Thoracic aorta (tissue), 2 donors: ENCODE results near the gene TMEM266. TPM values are rescaled to one million over a fixed set of nuclear protein-coding genes. Genes with fewer than 3 reads are reported as not detected.

ENCODE experiments used
- ATAC-seq: fragments of 150-250 bp; one replicate; pipeline ENCODE4 v1.8.0; 2017; ENCODE audit warnings: low read depth; ENCODE audit not compliant: insufficient number of reproducible peaks, low FRiP score
- DNase-seq: peaks from one replicate; pipeline ENCODE4 v3.0.0-alpha.2; 2020; ENCODE audit warnings: low spot score
- H3K27ac ChIP-seq, 2 donors: fragments of 200-600 bp; sonication (generic); 1 replicate in 1 of 2; 2 replicates in 1 of 2; pipeline ENCODE4 v1.5.1; 2016; ENCODE audit warnings: mild to moderate bottlenecking in 2 of 2, moderate library complexity in 2 of 2
- H3K27me3 ChIP-seq: fragments of 200-600 bp; sonication (generic); replicated peaks from 2 replicates; pipeline ENCODE4 v1.6.0; 2016; ENCODE audit warnings: mild to moderate bottlenecking; ENCODE audit not compliant: insufficient read depth
- H3K36me3 ChIP-seq: fragments of 200-600 bp; sonication (generic); one replicate; pipeline ENCODE4 v1.5.1; 2016
- H3K4me1 ChIP-seq, 2 donors: fragments of 200-600 bp; sonication (generic); 1 replicate in 1 of 2; 2 replicates in 1 of 2; pipeline versions ENCODE4 v1.5.1 to v1.6.0; 2016; ENCODE audit warnings: low read depth in 2 of 2, mild to moderate bottlenecking in 1 of 2; ENCODE audit not compliant: control insufficient read depth in 1 of 2
- H3K4me3 ChIP-seq: fragments of 200-600 bp; sonication (generic); 2 replicates; pipeline ENCODE4 v1.5.1; 2016; ENCODE audit warnings: mild to moderate bottlenecking
- H3K9me3 ChIP-seq: fragments of 200-600 bp; sonication (generic); 2 replicates; pipeline ENCODE4 v1.5.1; 2016
- total RNA-seq, 2 donors: library from RNA; depleted of rRNA; stranded (reverse); fragments of >200 nt; gene quantifications; one replicate each; pipeline versions ENCODE4 v1.1.0 to v1.2.3, GENCODE V29; 2016
- TF ChIP-seq, protein P1 (sequence below): fragments of 200-600 bp; sonication (generic); IDR thresholded peaks from one replicate; pipeline ENCODE4 v1.5.1; 2019; ENCODE audit warnings: antibody characterized with exemption

Gene TMEM266
- total RNA-seq, 2 donors from 2014 or later, result not detected

DNA sequence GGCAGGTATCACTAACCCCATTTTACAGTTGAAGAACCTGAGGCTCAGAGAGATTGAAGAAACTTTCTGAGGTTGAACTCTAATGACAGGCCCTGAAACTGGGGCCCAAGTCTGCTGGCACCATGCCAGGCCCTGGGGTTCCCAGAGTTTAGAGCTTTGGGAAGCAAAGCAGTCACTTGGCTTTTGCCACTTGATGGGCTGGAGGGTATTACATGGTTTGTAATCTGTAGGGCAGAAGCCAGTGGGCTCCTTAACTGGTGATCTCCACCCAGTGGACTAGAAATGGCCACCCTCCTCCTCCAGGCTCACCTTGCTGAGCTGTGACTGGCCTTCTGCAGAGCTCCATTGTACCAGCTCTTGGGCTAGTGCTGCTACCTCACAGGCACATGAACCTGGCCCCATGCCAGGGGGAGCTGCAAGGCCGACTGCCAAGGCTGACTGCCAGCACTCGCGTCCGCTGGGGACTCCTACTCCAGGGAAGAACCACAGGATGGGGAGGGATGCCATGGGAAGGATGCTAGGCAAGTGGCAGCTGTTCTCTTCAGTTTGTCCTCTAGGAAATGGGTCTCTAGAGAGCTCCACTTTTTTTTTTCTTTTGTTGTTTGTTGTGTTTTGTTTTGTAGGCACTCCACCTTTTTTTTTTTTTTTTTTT lies 146.7 kb downstream of the TMEM266 start:
- Histone ChIP-seq H3K9me3 (no peaks in the 10 kb centered on the region), H3K27ac (no peak overlapping the region), H3K36me3 (peaks cover 6% of the 10 kb centered on the region), H3K4me3 (no peak overlapping the region), H3K27me3 (no peaks in the 10 kb centered on the region), H3K4me1 (no peaks in the 10 kb centered on the region)
- TF ChIP-seq, protein P1, sequence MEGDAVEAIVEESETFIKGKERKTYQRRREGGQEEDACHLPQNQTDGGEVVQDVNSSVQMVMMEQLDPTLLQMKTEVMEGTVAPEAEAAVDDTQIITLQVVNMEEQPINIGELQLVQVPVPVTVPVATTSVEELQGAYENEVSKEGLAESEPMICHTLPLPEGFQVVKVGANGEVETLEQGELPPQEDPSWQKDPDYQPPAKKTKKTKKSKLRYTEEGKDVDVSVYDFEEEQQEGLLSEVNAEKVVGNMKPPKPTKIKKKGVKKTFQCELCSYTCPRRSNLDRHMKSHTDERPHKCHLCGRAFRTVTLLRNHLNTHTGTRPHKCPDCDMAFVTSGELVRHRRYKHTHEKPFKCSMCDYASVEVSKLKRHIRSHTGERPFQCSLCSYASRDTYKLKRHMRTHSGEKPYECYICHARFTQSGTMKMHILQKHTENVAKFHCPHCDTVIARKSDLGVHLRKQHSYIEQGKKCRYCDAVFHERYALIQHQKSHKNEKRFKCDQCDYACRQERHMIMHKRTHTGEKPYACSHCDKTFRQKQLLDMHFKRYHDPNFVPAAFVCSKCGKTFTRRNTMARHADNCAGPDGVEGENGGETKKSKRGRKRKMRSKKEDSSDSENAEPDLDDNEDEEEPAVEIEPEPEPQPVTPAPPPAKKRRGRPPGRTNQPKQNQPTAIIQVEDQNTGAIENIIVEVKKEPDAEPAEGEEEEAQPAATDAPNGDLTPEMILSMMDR, result no peak
- DNase-seq (peak; percentile 30), ATAC-seq (no peak)

DNA sequence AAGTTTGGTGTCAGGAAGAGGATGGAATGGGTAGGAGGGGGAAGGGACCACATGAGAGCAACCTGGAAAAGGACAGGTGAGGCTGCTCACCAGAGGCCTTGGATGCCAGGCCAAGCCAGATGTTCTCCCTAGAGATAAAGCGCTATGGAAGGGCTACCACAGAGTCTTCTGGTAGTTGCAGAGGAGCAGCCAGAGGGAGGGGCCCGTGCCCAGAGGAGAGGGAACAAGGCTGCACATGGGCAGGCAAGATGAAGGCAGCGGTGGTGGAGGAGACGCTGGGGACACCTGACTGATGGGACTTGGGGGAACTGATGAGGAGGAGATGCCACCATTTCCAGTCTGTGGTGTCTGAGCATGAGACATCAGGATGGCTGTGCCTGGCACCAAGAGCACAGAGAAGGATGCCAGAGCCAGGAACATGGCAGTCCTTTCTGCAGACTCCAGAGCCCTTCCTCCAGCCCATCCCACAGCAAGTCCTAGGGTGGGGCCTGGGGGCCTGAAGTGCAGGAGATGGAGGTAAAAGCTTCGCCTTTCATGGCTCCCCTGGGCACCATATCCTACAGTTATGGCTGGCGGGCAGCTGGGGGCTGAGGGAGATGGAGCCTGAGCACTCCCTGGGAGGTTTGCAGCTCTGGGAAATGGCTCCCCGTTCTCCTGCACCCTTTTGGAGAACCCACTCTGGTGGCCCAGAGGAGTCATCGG lies 148.4 kb downstream of the TMEM266 start:
- Histone ChIP-seq H3K36me3 (peaks cover 20% of the 10 kb centered on the region), H3K27me3 (no peaks in the 10 kb centered on the region), H3K4me1 (no peaks in the 10 kb centered on the region), H3K4me3 (no peak overlapping the region), H3K27ac (no peak overlapping the region), H3K9me3 (no peaks in the 10 kb centered on the region)
- DNase-seq, result no peak
- TF ChIP-seq, protein P1, result no peak
- ATAC-seq, result no peak

DNA sequence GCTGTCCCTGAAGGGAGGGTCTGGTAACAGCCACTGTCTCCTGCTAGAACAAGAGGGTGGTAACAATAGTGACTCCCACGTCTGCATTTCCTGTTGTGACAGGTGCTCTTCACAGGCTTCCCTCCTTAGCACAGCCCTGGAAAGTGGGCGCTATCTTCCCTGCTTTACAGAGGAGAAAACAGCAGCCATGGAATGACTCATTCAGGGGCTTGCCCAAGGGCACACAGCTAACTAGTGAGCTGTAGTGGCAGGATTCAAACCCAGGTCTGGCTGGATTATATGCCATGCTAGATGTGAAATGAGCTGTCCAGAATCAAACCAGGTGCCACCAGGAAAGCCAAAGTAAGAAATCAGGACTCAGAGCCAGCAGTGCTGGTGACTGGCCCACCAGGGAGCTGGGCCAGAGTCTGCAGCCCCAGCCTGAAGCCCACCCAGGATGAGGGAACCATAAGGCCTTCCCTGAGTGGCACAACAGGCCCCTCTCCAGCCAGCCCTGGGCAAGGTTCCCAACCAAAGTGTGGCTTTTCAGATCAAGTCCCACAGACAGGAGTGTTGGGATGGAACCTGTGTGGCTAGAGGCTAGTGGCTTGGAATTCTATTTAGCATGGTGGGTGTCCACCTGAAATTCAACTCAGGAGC lies 149.1 kb downstream of the TMEM266 start:
- H3K27ac ChIP-seq, result no peak overlapping the region
- DNase-seq (no peak), ATAC-seq (no peak)
- H3K9me3 ChIP-seq, result no peaks in the 10 kb centered on the region
- H3K4me1 ChIP-seq, result no peaks in the 10 kb centered on the region
- TF ChIP-seq, protein P1, result no peak
- no peak overlapping the region for H3K4me3 ChIP-seq
- H3K27me3 ChIP-seq, result no peaks in the 10 kb centered on the region
- peaks cover 26% of the 10 kb centered on the region for H3K36me3 ChIP-seq

DNA sequence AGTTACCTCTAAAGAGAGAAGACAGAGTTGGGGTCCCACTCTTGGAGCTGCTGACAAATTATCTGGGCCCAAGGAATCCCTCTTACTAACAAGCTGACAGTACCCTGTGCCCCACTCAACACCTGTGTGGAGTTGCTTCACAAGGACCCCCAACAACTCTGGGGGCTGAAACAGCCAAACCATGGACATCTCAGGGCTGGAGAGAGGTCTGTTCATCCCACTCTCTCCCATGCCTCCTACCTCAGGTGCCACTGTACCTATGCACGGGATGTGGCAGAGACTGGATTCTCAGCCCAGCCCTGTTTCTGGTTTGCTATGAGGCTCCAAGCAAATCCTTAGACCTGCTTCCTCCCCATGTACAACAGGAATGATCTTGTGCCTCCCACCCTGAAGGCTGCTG lies 149.7 kb downstream of the TMEM266 start:
- Histone ChIP-seq H3K36me3 (peaks cover 32% of the 10 kb centered on the region), H3K27ac (no peak overlapping the region), H3K9me3 (no peaks in the 10 kb centered on the region), H3K4me3 (no peak overlapping the region), H3K27me3 (no peaks in the 10 kb centered on the region), H3K4me1 (no peaks in the 10 kb centered on the region)
- TF ChIP-seq, protein P1, result no peak
- ATAC-seq (no peak), DNase-seq (no peak)

DNA sequence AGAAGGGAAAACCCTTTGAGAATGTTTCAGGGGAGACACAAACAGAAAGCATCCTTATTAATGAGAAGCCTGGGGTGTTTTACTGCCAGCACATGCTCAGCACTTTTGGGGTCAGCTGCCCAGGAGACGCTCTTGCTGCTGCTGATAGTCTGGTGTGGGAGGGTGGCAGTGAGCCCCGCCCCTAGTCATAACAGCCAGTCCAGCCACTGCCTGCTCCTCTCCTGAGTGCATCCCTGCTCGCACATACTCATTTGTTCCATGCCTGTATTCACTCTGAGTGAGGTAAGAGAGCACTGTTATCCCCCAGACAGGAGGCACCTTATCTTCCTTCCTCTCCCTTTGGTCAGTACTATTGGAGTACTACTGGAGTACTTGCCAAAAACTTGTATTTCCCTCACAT lies 150.2 kb downstream of the TMEM266 start:
- Histone ChIP-seq H3K9me3 (no peaks in the 10 kb centered on the region), H3K27ac (no peak overlapping the region), H3K36me3 (peaks cover 36% of the 10 kb centered on the region), H3K4me1 (no peaks in the 10 kb centered on the region), H3K4me3 (no peak overlapping the region), H3K27me3 (no peaks in the 10 kb centered on the region)
- no peak for ATAC-seq
- DNase-seq, result no peak
- TF ChIP-seq, protein P1, result no peak
